Ammon's horn (tissue), 1 donor: ENCODE measurements around the gene AVPI1.
A peak's percentile ranks its signal among the peaks of the same experiment; 100 is the strongest.
"Not testable (repeated sequence)": the region's sequence is repeated elsewhere in the genome, so short reads cannot be mapped to it uniquely, and the experiment has no call there.

Source experiments
- DNase-seq: peaks from one replicate; pipeline ENCODE4 v3.0.0-alpha.2; 2016; ENCODE audit warnings: low spot score

The AVPI1 gene

GRCh38 chr10:97683556-97684367, 3.3 kb downstream of the AVPI1 start:
- DNase-seq, result peak; percentile 45

- no peak for DNase-seq
Measured at GRCh38 chr10:97682042-97682441, 5.0 kb downstream of the AVPI1 start.

GRCh38 chr10:97679594-97679993, 7.4 kb downstream of the AVPI1 start:
- no peak for DNase-seq

GRCh38 chr10:97676770-97677581, 10.1 kb downstream of the AVPI1 start:
- peak; percentile 74 for DNase-seq

- no peak for DNase-seq
Measured at GRCh38 chr10:97675222-97675621, 11.8 kb downstream of the AVPI1 start.

- DNase-seq, result peak; percentile 58
Measured at GRCh38 chr10:97673736-97674525, 13.1 kb downstream of the AVPI1 start.

- no peak for DNase-seq
Measured at GRCh38 chr10:97669571-97669970, 17.5 kb downstream of the AVPI1 start.

GRCh38 chr10:97667463-97667862, 19.6 kb downstream of the AVPI1 start:
- DNase-seq, result no peak

- DNase-seq, result no peak
Measured at GRCh38 chr10:97666992-97667391, 20.0 kb downstream of the AVPI1 start.

- DNase-seq, result no peak
Measured at GRCh38 chr10:97664282-97664850, 22.7 kb downstream of the AVPI1 start.

GRCh38 chr10:97659589-97659988, 27.5 kb downstream of the AVPI1 start:
- no peak for DNase-seq

- DNase-seq, result no peak
Measured at GRCh38 chr10:97656777-97657176, 30.3 kb downstream of the AVPI1 start.

- no peak for DNase-seq
Measured at GRCh38 chr10:97651773-97652172, 35.3 kb downstream of the AVPI1 start.

GRCh38 chr10:97650726-97651125, 36.3 kb downstream of the AVPI1 start:
- DNase-seq, result peak; percentile 25

- not testable (repeated sequence) for DNase-seq
Measured at GRCh38 chr10:97649405-97649750, 37.7 kb downstream of the AVPI1 start.

GRCh38 chr10:97648562-97649404, 38.3 kb downstream of the AVPI1 start:
- peak; percentile 60 for DNase-seq

- no peak for DNase-seq
Measured at GRCh38 chr10:97647556-97647955, 39.5 kb downstream of the AVPI1 start.

GRCh38 chr10:97644936-97645335, 42.1 kb downstream of the AVPI1 start:
- DNase-seq, result no peak

- no peak for DNase-seq
Measured at GRCh38 chr10:97643441-97643985, 43.5 kb downstream of the AVPI1 start.

- DNase-seq, result not testable (repeated sequence)
Measured at GRCh38 chr10:97642471-97643159, 44.4 kb downstream of the AVPI1 start.
